ENCODE results near the gene TBXA2R. TPM values are rescaled to one million over a fixed set of nuclear protein-coding genes. Genes with fewer than 3 reads are reported as not detected.

The TBXA2R gene
- total and polyA plus RNA-seq, 2 experiments from 2014 or later = 0.70 to 2.0 TPM

DNA sequence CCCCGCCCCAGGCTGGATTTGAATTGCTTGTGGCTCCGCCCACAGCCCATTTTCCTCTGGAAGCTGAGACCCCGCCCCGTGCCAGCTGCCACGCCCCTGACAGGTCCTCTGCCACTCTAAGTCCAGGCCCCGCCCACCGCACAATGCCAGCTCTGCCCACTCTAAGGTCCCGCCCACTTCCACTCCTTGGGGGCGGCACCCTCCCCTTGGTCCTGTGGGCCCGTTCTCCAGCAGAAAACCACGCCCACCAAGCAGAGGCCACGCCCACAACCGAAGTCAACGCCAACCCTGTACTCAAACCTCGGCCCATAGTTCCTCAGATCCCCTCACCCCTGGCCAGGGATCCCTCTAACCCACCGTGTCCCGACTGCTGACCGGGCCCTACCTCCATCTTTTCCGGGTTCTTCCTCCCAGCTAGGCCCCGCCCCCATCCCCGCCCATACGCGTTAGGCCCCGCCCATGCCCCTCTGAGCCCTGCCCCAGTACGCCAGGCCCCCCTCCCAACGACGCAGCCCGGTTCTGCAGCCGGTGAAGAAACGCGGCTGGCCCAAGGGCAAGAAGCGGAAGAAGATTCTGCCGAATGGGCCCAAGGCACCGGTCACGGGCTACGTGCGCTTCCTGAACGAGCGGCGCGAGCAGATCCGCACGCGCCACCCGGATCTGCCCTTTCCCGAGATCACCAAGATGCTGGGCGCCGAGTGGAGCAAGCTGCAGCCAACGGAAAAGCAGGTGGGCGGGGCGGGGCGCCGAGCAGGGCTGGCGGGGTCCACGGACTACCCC is 32.6 kb downstream of the TBXA2R start:
- Histone ChIP-seq H2AFZ (no peak overlapping the region), H3K36me3 (replicated peaks; ENCODE audit: insufficient read depth, low read depth) (no peaks in the 10 kb centered on the region), H3K9me3 (ENCODE audit: low read depth) (no peaks in the 10 kb centered on the region), H3K4me2 (peak overlapping the region; percentile 100), H3K27ac (no peak overlapping the region), H3K79me2 (peaks cover 3% of the 10 kb centered on the region), H4K20me1 (ENCODE audit: insufficient read depth, poor library complexity, severe bottlenecking) (peaks cover 3% of the 10 kb centered on the region), H3K4me3 (peak overlapping the region; percentile 32), H3K27me3 (no peaks in the 10 kb centered on the region), H3K4me1 (ENCODE audit: insufficient read depth) (peaks cover 9% of the 10 kb centered on the region), H3K9me2 (replicated peaks; ENCODE audit: insufficient read depth) (no peaks in the 10 kb centered on the region)
- TF ChIP-seq, protein P1, sequence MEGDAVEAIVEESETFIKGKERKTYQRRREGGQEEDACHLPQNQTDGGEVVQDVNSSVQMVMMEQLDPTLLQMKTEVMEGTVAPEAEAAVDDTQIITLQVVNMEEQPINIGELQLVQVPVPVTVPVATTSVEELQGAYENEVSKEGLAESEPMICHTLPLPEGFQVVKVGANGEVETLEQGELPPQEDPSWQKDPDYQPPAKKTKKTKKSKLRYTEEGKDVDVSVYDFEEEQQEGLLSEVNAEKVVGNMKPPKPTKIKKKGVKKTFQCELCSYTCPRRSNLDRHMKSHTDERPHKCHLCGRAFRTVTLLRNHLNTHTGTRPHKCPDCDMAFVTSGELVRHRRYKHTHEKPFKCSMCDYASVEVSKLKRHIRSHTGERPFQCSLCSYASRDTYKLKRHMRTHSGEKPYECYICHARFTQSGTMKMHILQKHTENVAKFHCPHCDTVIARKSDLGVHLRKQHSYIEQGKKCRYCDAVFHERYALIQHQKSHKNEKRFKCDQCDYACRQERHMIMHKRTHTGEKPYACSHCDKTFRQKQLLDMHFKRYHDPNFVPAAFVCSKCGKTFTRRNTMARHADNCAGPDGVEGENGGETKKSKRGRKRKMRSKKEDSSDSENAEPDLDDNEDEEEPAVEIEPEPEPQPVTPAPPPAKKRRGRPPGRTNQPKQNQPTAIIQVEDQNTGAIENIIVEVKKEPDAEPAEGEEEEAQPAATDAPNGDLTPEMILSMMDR (IDR thresholded peaks at IDR 0.05; ENCODE audit: poor library complexity) = no peak
- TF ChIP-seq EZH2phosphoT487 (IDR thresholded peaks at IDR 0.05; ENCODE audit: low read depth, severe bottlenecking, unreplicated experiment) (no peak), EZH2 (IDR thresholded peaks at IDR 0.05; ENCODE audit: borderline replicate concordance) (no peak)
- peak; percentile 93 for DNase-seq (ENCODE audit: low spot score)
- WGBS (ENCODE audit: low lambda C conversion rate, missing lambda C conversion rate) = 66% methylated on average over 46 of the region's 55 CpGs

DNA sequence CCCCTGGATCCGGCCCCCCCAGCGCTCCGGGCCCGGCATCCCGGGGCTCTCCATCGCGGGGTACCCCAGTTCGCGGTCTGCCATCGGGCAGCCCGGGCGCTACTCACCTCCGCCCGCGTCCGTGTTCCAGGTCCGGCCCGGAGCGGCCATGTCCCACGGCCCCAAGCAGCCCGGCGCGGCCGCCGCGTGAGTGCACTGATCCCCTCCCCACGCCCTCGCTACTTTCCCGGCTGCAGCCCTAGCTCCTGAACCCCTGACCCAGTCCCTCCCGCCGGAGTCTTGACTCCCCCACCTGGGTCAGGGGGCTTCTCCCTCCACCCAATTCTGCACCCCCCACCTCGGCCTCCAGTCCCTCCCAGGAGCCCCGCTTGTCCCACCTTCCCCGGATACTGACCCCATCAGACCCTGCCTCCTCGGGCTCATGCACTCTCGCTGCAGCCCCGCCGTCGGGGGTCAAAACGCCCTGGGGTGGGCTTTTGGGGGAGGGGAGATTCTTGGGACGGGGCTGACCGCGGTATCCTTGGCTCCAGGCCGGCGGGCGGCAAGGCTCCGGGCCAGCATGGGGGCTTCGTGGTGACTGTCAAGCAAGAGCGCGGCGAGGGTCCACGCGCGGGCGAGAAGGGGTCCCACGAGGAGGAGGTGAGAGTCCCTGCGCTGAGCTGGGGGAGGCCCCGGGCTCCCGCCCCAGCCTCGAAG is 33.4 kb downstream of the TBXA2R start:
- peak overlapping the region; percentile 33 for H2AFZ ChIP-seq
- H3K27me3 ChIP-seq = no peaks in the 10 kb centered on the region
- peak; percentile 58 for DNase-seq (ENCODE audit: low spot score)

DNA sequence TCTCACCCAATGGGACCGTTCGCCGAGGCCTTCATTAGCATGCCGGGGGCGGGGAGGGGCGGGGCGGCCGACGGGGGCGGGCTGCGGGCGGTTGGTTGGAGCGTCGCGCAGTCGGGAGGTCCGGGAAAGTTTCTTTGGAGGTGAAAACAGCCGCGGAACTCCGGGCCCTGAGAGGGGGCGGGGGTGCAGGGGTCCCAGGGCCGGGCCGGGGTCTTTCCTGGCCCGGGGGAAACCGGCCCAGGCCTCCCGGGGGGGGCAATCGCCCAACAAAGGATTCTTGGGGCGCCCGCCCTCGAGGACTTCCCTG is 33.9 kb downstream of the TBXA2R start, which contains the start of gene HMG20B:
HMG20B (plus strand) TSS at position 90 of the 307 bp plus-strand sequence. CDS start 366 bp downstream, outside the sequence.
- Histone ChIP-seq H3K27me3 (no peaks in the 10 kb centered on the region), H4K20me1 (ENCODE audit: insufficient read depth, poor library complexity, severe bottlenecking) (peaks cover 3% of the 10 kb centered on the region), H3K79me2 (peaks cover 3% of the 10 kb centered on the region), H3K36me3 (replicated peaks; ENCODE audit: insufficient read depth, low read depth) (no peaks in the 10 kb centered on the region), H3K27ac (no peak within 1 kb of the TSS), H3K9me3 (ENCODE audit: low read depth) (no peaks in the 10 kb centered on the region), H2AFZ (peak within 1 kb of the TSS; percentile 53), H3K4me1 (ENCODE audit: insufficient read depth) (peaks cover 9% of the 10 kb centered on the region), H3K4me3 (peak within 1 kb of the TSS; percentile 32), H3K9me2 (replicated peaks; ENCODE audit: insufficient read depth) (no peaks in the 10 kb centered on the region), H3K4me2 (peak within 1 kb of the TSS; percentile 100)
- WGBS (ENCODE audit: low lambda C conversion rate, missing lambda C conversion rate) = 0% methylated on average over 2 of the region's 30 CpGs
- TF ChIP-seq EZH2 (IDR thresholded peaks at IDR 0.05; ENCODE audit: borderline replicate concordance) = no peak
- TF ChIP-seq, protein P1 (IDR thresholded peaks at IDR 0.05; ENCODE audit: poor library complexity) = no peak
- TF ChIP-seq EZH2phosphoT487 (IDR thresholded peaks at IDR 0.05; ENCODE audit: low read depth, severe bottlenecking, unreplicated experiment) = no peak
- no peak for DNase-seq (ENCODE audit: low spot score)

More for the DNA sequence above, 33.4 kb downstream of the TBXA2R start:
- Histone ChIP-seq H3K79me2 (peaks cover 3% of the 10 kb centered on the region), H3K36me3 (replicated peaks; ENCODE audit: insufficient read depth, low read depth) (no peaks in the 10 kb centered on the region), H4K20me1 (ENCODE audit: insufficient read depth, poor library complexity, severe bottlenecking) (peaks cover 3% of the 10 kb centered on the region), H3K9me3 (ENCODE audit: low read depth) (no peaks in the 10 kb centered on the region), H3K4me3 (peak overlapping the region; percentile 32), H3K27ac (no peak overlapping the region), H3K4me2 (peak overlapping the region; percentile 100), H3K4me1 (ENCODE audit: insufficient read depth) (peaks cover 9% of the 10 kb centered on the region), H3K9me2 (replicated peaks; ENCODE audit: insufficient read depth) (no peaks in the 10 kb centered on the region)
- TF ChIP-seq EZH2 (IDR thresholded peaks at IDR 0.05; ENCODE audit: borderline replicate concordance) (no peak), EZH2phosphoT487 (IDR thresholded peaks at IDR 0.05; ENCODE audit: low read depth, severe bottlenecking, unreplicated experiment) (no peak)
- TF ChIP-seq, protein P1 (IDR thresholded peaks at IDR 0.05; ENCODE audit: poor library complexity) = no peak
- 3% methylated on average over 8 of the region's 60 CpGs for WGBS (ENCODE audit: low lambda C conversion rate, missing lambda C conversion rate)
